Fibroblast of lung (primary cell): ENCODE results near the gene SPRED2.

Experiments
- EZH2 ChIP-seq: IDR thresholded peaks from 2 replicates; pipeline ENCODE4 v1.5.1; 2012; ENCODE audit warnings: low read length, control low read depth, mild to moderate bottlenecking; ENCODE audit errors: missing control alignments
- TF ChIP-seq, protein P1 (sequence below), 2 donors: IDR thresholded peaks in 1 of 2; conservative IDR thresholded peaks in 1 of 2; 1 replicate in 1 of 2; 2 replicates in 1 of 2; pipeline ENCODE4 v1.5.1; 2011 to 2012; ENCODE audit warnings: low read length in 2 of 2, control low read depth in 1 of 2, inconsistent platforms in 1 of 2, low read depth in 1 of 2, mild to moderate bottlenecking in 1 of 2

DNA sequence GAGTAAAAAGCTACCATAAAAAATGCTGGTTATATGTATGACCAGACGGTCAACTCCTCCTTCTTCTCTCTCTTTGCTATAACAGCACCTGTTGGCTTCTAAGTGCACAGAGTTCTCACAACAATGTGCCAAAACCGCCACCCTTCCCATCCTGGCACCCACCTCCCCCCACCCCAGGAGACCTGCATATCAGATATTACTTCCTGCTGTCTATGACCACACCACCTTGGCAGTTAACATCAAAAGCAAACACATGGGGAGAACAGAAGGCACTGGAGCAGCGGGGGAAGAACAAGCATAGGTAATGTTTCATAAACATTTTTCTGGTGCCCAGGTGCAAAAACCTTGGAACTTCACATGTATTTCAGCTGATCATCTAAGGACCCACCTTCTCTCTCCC, 15.5 kb downstream of the SPRED2 start:
- TF ChIP-seq, protein P1, sequence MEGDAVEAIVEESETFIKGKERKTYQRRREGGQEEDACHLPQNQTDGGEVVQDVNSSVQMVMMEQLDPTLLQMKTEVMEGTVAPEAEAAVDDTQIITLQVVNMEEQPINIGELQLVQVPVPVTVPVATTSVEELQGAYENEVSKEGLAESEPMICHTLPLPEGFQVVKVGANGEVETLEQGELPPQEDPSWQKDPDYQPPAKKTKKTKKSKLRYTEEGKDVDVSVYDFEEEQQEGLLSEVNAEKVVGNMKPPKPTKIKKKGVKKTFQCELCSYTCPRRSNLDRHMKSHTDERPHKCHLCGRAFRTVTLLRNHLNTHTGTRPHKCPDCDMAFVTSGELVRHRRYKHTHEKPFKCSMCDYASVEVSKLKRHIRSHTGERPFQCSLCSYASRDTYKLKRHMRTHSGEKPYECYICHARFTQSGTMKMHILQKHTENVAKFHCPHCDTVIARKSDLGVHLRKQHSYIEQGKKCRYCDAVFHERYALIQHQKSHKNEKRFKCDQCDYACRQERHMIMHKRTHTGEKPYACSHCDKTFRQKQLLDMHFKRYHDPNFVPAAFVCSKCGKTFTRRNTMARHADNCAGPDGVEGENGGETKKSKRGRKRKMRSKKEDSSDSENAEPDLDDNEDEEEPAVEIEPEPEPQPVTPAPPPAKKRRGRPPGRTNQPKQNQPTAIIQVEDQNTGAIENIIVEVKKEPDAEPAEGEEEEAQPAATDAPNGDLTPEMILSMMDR (conservative IDR thresholded peaks at IDR 0.05 in 1 of 2, IDR thresholded peaks at IDR 0.05 in 1 of 2; ENCODE audit: low read depth in 1 of 2, low read length in 2 of 2): no peak
- no peak for TF ChIP-seq EZH2
